ENCODE results near the gene CAMP. TPM values are rescaled to one million over a fixed set of nuclear protein-coding genes. Genes with fewer than 3 reads are reported as not detected.

Gene CAMP
- polyA plus RNA-seq, 4 donors, result 0.35 to 2.0 TPM; not detected in 2

DNA sequence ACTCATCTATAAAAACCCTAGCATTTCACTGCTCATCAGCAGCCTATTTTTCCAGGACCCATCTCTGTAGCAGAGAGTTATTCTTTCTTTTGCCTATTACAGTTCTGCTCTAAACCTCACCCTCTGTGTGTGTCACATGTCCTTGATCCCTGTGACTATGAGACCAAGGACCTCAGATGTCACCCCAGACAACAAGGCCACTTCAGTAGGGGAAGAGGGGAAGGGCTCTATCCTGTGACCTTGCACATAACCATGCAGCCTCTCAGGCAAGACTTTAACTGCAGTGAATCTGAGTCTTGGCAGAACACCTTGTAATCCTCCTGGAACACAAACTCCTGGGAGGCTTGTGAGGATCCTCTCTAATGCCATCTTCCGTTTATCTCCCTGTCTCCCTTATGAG, 13.2 kb downstream of the CAMP start:
- no peak for DNase-seq
- H3K9me3 ChIP-seq (ENCODE audit: control insufficient read depth in 2 of 2, insufficient read depth in 1 of 2, low read depth in 1 of 2, low read length in 1 of 2), result no peaks in the 10 kb centered on the region
- H3K27ac ChIP-seq (ENCODE audit: low read depth in 1 of 3, low read length in 2 of 3), result no peak overlapping the region
- no peaks in the 10 kb centered on the region for H3K27me3 ChIP-seq (ENCODE audit: control insufficient read depth in 3 of 3, insufficient read depth in 3 of 3, low read length in 3 of 3)
- H3K36me3 ChIP-seq (ENCODE audit: control insufficient read depth in 3 of 3, insufficient read depth in 2 of 3, low read depth in 1 of 3, low read length in 3 of 3), result no peaks in the 10 kb centered on the region
- no peak overlapping the region for H3K4me3 ChIP-seq (ENCODE audit: low read depth in 1 of 3, low read length in 3 of 3)
- WGBS, 3 donors, result 78 to 82% (median 78%) methylated on average over 1 of the region's 1 CpG
- no peak for FAIRE-seq
- H3K4me1 ChIP-seq (ENCODE audit: control insufficient read depth in 3 of 3, insufficient read depth in 2 of 3, low read depth in 1 of 3, low read length in 2 of 3), result peaks cover 0 to 10% (median 2%) of the 10 kb centered on the region in 3 donors

DNA sequence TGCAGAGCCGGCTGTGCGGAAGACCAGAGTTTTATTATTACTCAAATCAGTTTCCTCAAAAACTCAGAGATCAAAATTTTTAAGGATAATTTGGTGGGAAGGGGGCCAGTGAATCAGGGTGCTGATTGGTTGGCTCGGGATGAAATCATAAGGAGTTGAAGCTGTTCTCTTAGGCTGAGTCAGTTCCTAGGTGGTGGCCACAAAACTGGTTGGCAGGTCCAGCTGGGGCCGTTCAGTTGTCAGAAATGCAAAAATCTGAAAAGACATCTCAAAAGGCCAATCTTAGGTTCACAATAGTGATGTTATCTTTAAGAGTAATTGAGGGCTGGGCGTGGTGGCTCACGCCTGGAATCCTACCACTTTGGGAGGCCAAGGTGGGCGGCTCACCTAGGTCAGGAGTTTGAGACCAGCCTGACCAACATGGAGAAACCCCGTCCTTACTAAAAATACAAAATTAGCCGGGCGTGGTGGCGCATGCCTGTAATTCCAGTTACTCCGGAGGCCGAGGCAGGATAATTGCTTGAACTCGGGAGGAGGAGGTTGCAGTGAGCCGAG, 15.3 kb downstream of the CAMP start:
- Histone ChIP-seq H3K27me3 (ENCODE audit: control insufficient read depth in 3 of 3, insufficient read depth in 3 of 3, low read length in 3 of 3) (no peaks in the 10 kb centered on the region), H3K36me3 (ENCODE audit: control insufficient read depth in 3 of 3, insufficient read depth in 2 of 3, low read depth in 1 of 3, low read length in 3 of 3) (no peaks in the 10 kb centered on the region), H3K27ac (ENCODE audit: low read depth in 1 of 3, low read length in 2 of 3) (no peak overlapping the region), H3K9me3 (ENCODE audit: control insufficient read depth in 2 of 2, insufficient read depth in 1 of 2, low read depth in 1 of 2, low read length in 1 of 2) (no peaks in the 10 kb centered on the region), H3K4me3 (ENCODE audit: low read depth in 1 of 3, low read length in 3 of 3) (no peak overlapping the region), H3K4me1 (ENCODE audit: control insufficient read depth in 3 of 3, insufficient read depth in 2 of 3, low read depth in 1 of 3, low read length in 2 of 3) (peaks cover 0 to 4% (median 2%) of the 10 kb centered on the region in 3 donors)
- DNase-seq (no peak), FAIRE-seq (no peak)
- 73 to 89% (median 88%) methylated on average over 14 to 15 of the region's 15 CpGs for WGBS, 3 donors

DNA sequence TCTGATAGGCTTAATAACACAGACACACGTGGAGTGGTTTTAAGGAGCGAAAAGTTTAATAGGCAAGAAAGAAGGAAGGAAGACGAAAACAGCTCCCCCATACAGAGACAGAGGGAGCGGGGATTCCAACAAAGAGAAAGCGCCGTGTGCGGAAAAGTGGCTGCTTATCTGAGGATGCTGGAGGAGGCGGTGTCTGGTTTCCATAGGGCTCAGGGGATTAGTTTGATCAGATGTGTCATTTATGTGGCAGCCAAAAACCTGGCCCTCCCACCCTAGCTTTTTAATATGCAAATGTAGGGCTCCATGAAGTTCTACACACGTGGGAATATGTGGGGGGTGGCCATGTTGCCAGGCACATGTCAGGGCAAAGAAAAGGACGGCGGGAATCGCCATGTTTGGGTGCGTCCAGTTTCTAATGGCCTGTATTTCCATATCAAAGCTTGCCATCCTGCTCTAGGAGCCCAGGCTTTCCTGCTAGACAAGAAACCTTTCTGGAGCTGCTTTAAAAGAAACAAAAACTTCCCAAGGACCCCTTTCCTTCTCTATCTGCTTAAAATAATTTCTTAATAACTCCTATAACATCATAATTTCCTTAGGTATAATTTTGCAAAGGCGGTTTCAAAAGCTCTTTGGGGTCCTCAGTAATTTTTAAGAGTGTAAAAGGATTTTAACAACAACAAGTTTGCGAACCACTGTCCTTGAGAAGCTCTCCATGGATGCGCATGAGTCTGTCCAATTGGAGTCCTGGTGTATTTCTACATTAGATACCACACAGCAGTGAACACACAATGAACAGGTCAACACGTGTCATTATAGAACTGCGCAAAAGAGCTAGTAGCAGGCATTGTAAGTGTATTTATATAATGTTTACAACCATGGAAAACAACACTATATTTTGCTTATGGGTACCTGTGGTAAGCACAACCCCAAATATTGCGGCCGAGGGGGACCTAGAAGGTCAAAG, 17.0 kb downstream of the CAMP start:
- Histone ChIP-seq H3K4me3 (ENCODE audit: low read depth in 1 of 3, low read length in 3 of 3) (peak overlapping the region in 1 of 3 donors; percentile 80), H3K27ac (ENCODE audit: low read depth in 1 of 3, low read length in 2 of 3) (peak overlapping the region in 2 of 3 donors; percentile 69 to 75), H3K27me3 (ENCODE audit: control insufficient read depth in 3 of 3, insufficient read depth in 3 of 3, low read length in 3 of 3) (no peaks in the 10 kb centered on the region), H3K4me1 (ENCODE audit: control insufficient read depth in 3 of 3, insufficient read depth in 2 of 3, low read depth in 1 of 3, low read length in 2 of 3) (peaks cover 0 to 4% (median 2%) of the 10 kb centered on the region in 3 donors), H3K9me3 (ENCODE audit: control insufficient read depth in 2 of 2, insufficient read depth in 1 of 2, low read depth in 1 of 2, low read length in 1 of 2) (no peaks in the 10 kb centered on the region), H3K36me3 (ENCODE audit: control insufficient read depth in 3 of 3, insufficient read depth in 2 of 3, low read depth in 1 of 3, low read length in 3 of 3) (peaks cover 0 to 2% (median 0%) of the 10 kb centered on the region in 3 donors)
- WGBS, 3 donors, result 76 to 82% (median 78%) methylated on average over 20 of the region's 20 CpGs
- DNase-seq (no peak), FAIRE-seq (no peak)

DNA sequence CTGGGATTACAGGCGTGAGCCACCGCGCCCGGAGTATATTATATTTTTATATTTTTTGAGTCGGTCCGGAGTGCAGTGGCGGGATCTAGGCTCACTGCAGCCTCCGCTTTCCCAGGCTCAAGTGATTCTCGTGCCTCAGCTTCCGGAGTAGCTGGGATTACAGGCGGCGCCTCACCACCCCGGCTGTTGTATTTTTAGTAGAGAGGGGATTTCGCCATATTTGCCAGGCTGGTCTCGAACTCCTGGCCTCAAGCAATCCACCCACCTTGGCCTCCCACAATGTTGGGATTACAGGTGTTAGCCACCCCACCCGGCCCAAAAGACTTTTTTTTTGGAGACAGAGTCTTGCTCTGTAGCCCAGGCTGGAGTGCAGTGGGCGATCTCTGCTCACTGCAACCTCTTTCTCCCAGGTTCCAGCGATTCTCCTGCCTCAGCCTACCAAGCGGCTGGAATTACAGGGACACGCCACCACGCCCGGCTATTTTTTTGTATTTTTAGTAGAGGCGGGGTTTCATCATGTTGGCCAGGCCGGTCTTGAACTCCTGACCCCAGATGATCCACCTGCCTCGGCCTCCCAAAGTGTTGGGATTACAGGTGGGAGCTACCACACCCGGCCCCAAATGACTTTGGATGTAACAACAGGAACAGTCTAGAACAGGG, 18.6 kb downstream of the CAMP start:
- no peaks in the 10 kb centered on the region for H3K27me3 ChIP-seq (ENCODE audit: control insufficient read depth in 3 of 3, insufficient read depth in 3 of 3, low read length in 3 of 3)
- H3K4me1 ChIP-seq (ENCODE audit: control insufficient read depth in 3 of 3, insufficient read depth in 2 of 3, low read depth in 1 of 3, low read length in 2 of 3), result peaks cover 0 to 4% (median 2%) of the 10 kb centered on the region in 3 donors
- FAIRE-seq (no peak), DNase-seq (no peak)
- peaks cover 0 to 3% (median 0%) of the 10 kb centered on the region in 3 donors for H3K36me3 ChIP-seq (ENCODE audit: control insufficient read depth in 3 of 3, insufficient read depth in 2 of 3, low read depth in 1 of 3, low read length in 3 of 3)
- H3K9me3 ChIP-seq (ENCODE audit: control insufficient read depth in 2 of 2, insufficient read depth in 1 of 2, low read depth in 1 of 2, low read length in 1 of 2), result no peaks in the 10 kb centered on the region
- WGBS, 3 donors, result 49 to 52% (median 51%) methylated on average over 26 of the region's 26 CpGs
- H3K4me3 ChIP-seq (ENCODE audit: low read depth in 1 of 3, low read length in 3 of 3), result peak overlapping the region; percentile 5 to 80 (median 60)
- peak overlapping the region in 1 of 3 donors; percentile 20 for H3K27ac ChIP-seq (ENCODE audit: low read depth in 1 of 3, low read length in 2 of 3)

DNA sequence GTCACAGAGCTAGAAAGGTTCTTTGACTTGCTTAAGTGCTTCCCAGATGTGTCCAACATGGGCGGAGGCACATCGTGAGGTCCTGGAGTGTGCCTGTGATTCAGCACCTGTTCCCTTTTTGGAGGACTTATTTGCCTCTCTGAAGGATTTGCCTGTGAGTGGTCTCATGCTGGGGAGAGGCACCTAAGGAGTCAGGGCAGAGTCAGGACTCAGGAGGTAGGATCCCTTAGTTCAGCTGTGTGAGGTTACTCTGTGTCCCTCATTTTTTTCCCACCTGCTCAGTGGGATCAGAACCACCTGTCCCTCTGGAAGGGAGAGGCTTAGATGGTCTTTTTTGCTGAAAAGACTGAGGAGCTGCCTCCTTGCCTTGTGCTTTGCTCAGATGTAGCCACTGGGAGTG, 20.6 kb downstream of the CAMP start:
- peaks cover 2 to 5% (median 2%) of the 10 kb centered on the region in 3 donors for H3K36me3 ChIP-seq (ENCODE audit: control insufficient read depth in 3 of 3, insufficient read depth in 2 of 3, low read depth in 1 of 3, low read length in 3 of 3)
- peaks cover 0 to 4% (median 2%) of the 10 kb centered on the region in 3 donors for H3K4me1 ChIP-seq (ENCODE audit: control insufficient read depth in 3 of 3, insufficient read depth in 2 of 3, low read depth in 1 of 3, low read length in 2 of 3)
- FAIRE-seq (no peak), DNase-seq (no peak)
- no peak overlapping the region for H3K4me3 ChIP-seq (ENCODE audit: low read depth in 1 of 3, low read length in 3 of 3)
- 91 to 93% (median 93%) methylated on average over 2 of the region's 2 CpGs for WGBS, 3 donors
- H3K27ac ChIP-seq (ENCODE audit: low read depth in 1 of 3, low read length in 2 of 3), result no peak overlapping the region
- H3K9me3 ChIP-seq (ENCODE audit: control insufficient read depth in 2 of 2, insufficient read depth in 1 of 2, low read depth in 1 of 2, low read length in 1 of 2), result no peaks in the 10 kb centered on the region
- H3K27me3 ChIP-seq (ENCODE audit: control insufficient read depth in 3 of 3, insufficient read depth in 3 of 3, low read length in 3 of 3), result no peaks in the 10 kb centered on the region

DNA sequence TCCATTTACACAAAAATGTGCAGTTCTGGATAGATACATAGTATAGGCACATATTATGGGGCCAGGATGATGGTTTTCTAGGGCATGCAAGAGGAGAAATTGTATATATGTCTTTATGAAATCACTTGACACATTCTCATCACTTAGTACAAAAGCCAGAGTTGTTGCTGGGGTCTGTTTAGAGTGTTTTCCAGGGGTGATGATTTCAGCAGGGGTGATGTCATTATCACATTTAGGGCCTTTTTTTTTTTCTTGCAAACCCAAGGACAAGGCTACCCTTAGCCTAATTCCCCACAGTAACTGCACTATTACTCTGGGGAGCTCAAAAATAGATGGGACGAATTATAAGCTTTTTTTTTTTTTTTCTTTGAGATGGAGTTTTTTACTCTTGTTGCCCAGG, 21.2 kb downstream of the CAMP start:
- H3K4me1 ChIP-seq (ENCODE audit: control insufficient read depth in 3 of 3, insufficient read depth in 2 of 3, low read depth in 1 of 3, low read length in 2 of 3), result peaks cover 0 to 4% (median 2%) of the 10 kb centered on the region in 3 donors
- no peak overlapping the region for H3K4me3 ChIP-seq (ENCODE audit: low read depth in 1 of 3, low read length in 3 of 3)
- no peaks in the 10 kb centered on the region for H3K9me3 ChIP-seq (ENCODE audit: control insufficient read depth in 2 of 2, insufficient read depth in 1 of 2, low read depth in 1 of 2, low read length in 1 of 2)
- WGBS, 3 donors, result 75 to 100% (median 88%) methylated on average over 1 of the region's 1 CpG
- no peak overlapping the region for H3K27ac ChIP-seq (ENCODE audit: low read depth in 1 of 3, low read length in 2 of 3)
- FAIRE-seq, result no peak
- peaks cover 2 to 8% (median 2%) of the 10 kb centered on the region in 3 donors for H3K36me3 ChIP-seq (ENCODE audit: control insufficient read depth in 3 of 3, insufficient read depth in 2 of 3, low read depth in 1 of 3, low read length in 3 of 3)
- no peaks in the 10 kb centered on the region for H3K27me3 ChIP-seq (ENCODE audit: control insufficient read depth in 3 of 3, insufficient read depth in 3 of 3, low read length in 3 of 3)
- DNase-seq, result no peak

DNA sequence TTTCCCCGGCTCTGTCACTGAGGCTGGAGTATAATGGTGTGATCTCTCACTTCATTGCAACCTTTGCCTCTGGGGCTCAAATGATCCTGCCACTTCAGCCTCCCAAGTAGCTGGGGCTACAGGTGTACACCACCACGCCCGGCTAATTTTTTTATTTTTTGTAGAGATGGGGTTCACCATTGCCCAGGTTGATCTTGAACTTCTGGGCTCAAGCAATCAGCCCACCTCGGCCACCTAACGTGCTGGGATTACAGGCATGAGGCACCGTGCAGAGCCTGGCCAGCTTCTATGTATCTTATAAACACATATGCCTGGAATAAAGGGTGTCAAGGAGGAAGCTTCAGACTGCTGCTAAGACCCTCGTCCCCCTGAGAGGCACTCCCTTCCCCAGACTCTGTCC, 21.8 kb downstream of the CAMP start:
- H3K9me3 ChIP-seq (ENCODE audit: control insufficient read depth in 2 of 2, insufficient read depth in 1 of 2, low read depth in 1 of 2, low read length in 1 of 2), result no peaks in the 10 kb centered on the region
- no peaks in the 10 kb centered on the region for H3K27me3 ChIP-seq (ENCODE audit: control insufficient read depth in 3 of 3, insufficient read depth in 3 of 3, low read length in 3 of 3)
- no peak overlapping the region for H3K27ac ChIP-seq (ENCODE audit: low read depth in 1 of 3, low read length in 2 of 3)
- FAIRE-seq (no peak), DNase-seq (no peak)
- H3K36me3 ChIP-seq (ENCODE audit: control insufficient read depth in 3 of 3, insufficient read depth in 2 of 3, low read depth in 1 of 3, low read length in 3 of 3), result peaks cover 2 to 10% (median 2%) of the 10 kb centered on the region in 3 donors
- peaks cover 0 to 4% (median 2%) of the 10 kb centered on the region in 3 donors for H3K4me1 ChIP-seq (ENCODE audit: control insufficient read depth in 3 of 3, insufficient read depth in 2 of 3, low read depth in 1 of 3, low read length in 2 of 3)
- 91 to 97% (median 97%) methylated on average over 7 of the region's 7 CpGs for WGBS, 3 donors
- no peak overlapping the region for H3K4me3 ChIP-seq (ENCODE audit: low read depth in 1 of 3, low read length in 3 of 3)

DNA sequence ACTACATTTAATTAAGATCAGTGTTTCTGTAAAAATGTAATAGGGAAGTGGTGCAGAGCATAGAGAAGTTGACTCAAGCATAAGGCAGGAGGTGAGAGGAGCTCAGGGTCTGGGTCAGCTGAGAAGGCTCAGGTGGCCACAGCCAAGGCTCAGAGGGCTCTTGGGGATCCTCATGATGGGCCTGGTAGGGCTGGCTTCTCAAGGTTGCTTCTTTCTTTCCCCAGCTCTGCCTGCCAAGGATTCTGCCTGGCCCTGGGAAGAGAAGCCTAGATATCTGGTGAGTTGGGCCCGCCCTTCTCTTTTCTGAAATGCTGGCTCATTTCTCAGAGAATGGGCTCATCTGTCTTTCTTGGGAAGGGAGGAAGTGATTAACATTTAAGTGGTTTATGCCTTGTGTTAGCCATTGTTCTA, 24.1 kb downstream of the CAMP start:
- no peak for FAIRE-seq
- H3K9me3 ChIP-seq (ENCODE audit: control insufficient read depth in 2 of 2, insufficient read depth in 1 of 2, low read depth in 1 of 2, low read length in 1 of 2), result no peaks in the 10 kb centered on the region
- 82 to 94% (median 93%) methylated on average over 1 of the region's 1 CpG for WGBS, 3 donors
- no peak overlapping the region for H3K27ac ChIP-seq (ENCODE audit: low read depth in 1 of 3, low read length in 2 of 3)
- H3K27me3 ChIP-seq (ENCODE audit: control insufficient read depth in 3 of 3, insufficient read depth in 3 of 3, low read length in 3 of 3), result no peaks in the 10 kb centered on the region
- peaks cover 2 to 19% (median 2%) of the 10 kb centered on the region in 3 donors for H3K36me3 ChIP-seq (ENCODE audit: control insufficient read depth in 3 of 3, insufficient read depth in 2 of 3, low read depth in 1 of 3, low read length in 3 of 3)
- H3K4me1 ChIP-seq (ENCODE audit: control insufficient read depth in 3 of 3, insufficient read depth in 2 of 3, low read depth in 1 of 3, low read length in 2 of 3), result no peaks in the 10 kb centered on the region
- no peak for DNase-seq
- no peak overlapping the region for H3K4me3 ChIP-seq (ENCODE audit: low read depth in 1 of 3, low read length in 3 of 3)
